IMR-90 (cell line): ENCODE results near the gene IL31RA. TPM values are rescaled to one million over a fixed set of nuclear protein-coding genes. Genes with fewer than 3 reads are reported as not detected.

Experiments
- ATAC-seq: fragments of 200-7000 bp; cut with Tn5 transposase; 2 replicates; pipeline ENCODE4 v1.9.1; 2020; ENCODE audit warnings: low read depth, mild to moderate bottlenecking, moderate library complexity
- BruUV-seq: library from RNA; stranded (reverse); fragments of 400-500 nt; replicated peaks from 2 replicates; lab custom pipeline; 2021; lab: Mats Ljungman, UMichigan
- CTCF ChIA-PET: fragments of 300-600 bp; formaldehyde crosslinking; extraction: SDS; loops from one replicate; lab custom pipeline; 2021; ENCODE audit warnings: antibody characterized with exemption; lab: Yijun Ruan, JAX
- POLR2A ChIA-PET: fragments of 300-600 bp; sonication (Branson Sonifier 250); formaldehyde crosslinking; loops from one replicate; lab custom pipeline; 2022; ENCODE audit warnings: antibody characterized with exemption; ENCODE audit not compliant: unreplicated experiment; lab: Charles Lee
- DNase-seq: peaks from one replicate; pipeline ENCODE4 v3.0.0; 2013
- H2AFZ ChIP-seq: replicated peaks from 2 replicates; pipeline ENCODE3; 2013; ENCODE audit warnings: low read length, mild to moderate bottlenecking; ENCODE audit not compliant: poor library complexity
- H2AK5ac ChIP-seq: 2 replicates; pipeline ENCODE4 v1.6.1; 2013; ENCODE audit warnings: low read depth, low read length, inconsistent platforms
- H2AK9ac ChIP-seq: replicated peaks from 2 replicates; pipeline ENCODE3; 2013; ENCODE audit warnings: mild to moderate bottlenecking, low read depth, low read length, moderate library complexity; ENCODE audit not compliant: poor library complexity
- H2BK120ac ChIP-seq: 2 replicates; pipeline ENCODE4 v1.6.1; 2013; ENCODE audit warnings: low read depth, low read length, inconsistent platforms
- H2BK15ac ChIP-seq: 3 replicates; pipeline ENCODE4 v1.6.1; 2013; ENCODE audit warnings: low read depth, low read length, inconsistent platforms
- H2BK20ac ChIP-seq: 2 replicates; pipeline ENCODE4 v1.6.1; 2013; ENCODE audit warnings: low read depth, mild to moderate bottlenecking, inconsistent platforms, low read length, moderate library complexity
- H2BK5ac ChIP-seq: 2 replicates; pipeline ENCODE4 v1.6.1; 2013; ENCODE audit warnings: mild to moderate bottlenecking, low read depth, low read length, inconsistent platforms; ENCODE audit not compliant: poor library complexity, severe bottlenecking
- H3K14ac ChIP-seq: replicated peaks from 2 replicates; pipeline ENCODE4 v1.6.1; 2013; ENCODE audit warnings: low read depth, low read length, inconsistent platforms
- H3K18ac ChIP-seq: 2 replicates; pipeline ENCODE4 v1.6.1; 2013; ENCODE audit warnings: low read depth, low read length, control low read depth
- H3K23ac ChIP-seq: 2 replicates; pipeline ENCODE4 v1.6.1; 2013; ENCODE audit warnings: low read depth, low read length, inconsistent platforms
- H3K27ac ChIP-seq: 2 replicates; pipeline ENCODE4 v1.5.1; 2013; ENCODE audit warnings: mild to moderate bottlenecking, control low read depth, low read length; ENCODE audit not compliant: insufficient read depth
- H3K27me3 ChIP-seq: 2 replicates; pipeline ENCODE4 v1.6.1; 2013; ENCODE audit warnings: low read length; ENCODE audit not compliant: control insufficient read depth, insufficient read depth
- H3K36me3 ChIP-seq: 2 replicates; pipeline ENCODE4 v1.6.1; 2013; ENCODE audit warnings: low read length, mixed read lengths; ENCODE audit not compliant: control insufficient read depth, insufficient read depth
- H3K4ac ChIP-seq: 2 replicates; pipeline ENCODE4 v1.6.1; 2013; ENCODE audit warnings: low read depth, low read length, inconsistent platforms
- H3K4me1 ChIP-seq: 2 replicates; pipeline ENCODE4 v1.6.1; 2013; ENCODE audit warnings: low read length, mixed read lengths; ENCODE audit not compliant: control insufficient read depth, insufficient read depth
- H3K4me2 ChIP-seq: 2 replicates; pipeline ENCODE4 v1.6.1; 2013; ENCODE audit warnings: low read depth, mild to moderate bottlenecking, control low read depth, low read length, moderate library complexity
- H3K4me3 ChIP-seq: 2 replicates; pipeline ENCODE4 v1.5.1; 2013; ENCODE audit warnings: low read depth, mild to moderate bottlenecking, control low read depth, low read length, moderate library complexity; ENCODE audit not compliant: insufficient read depth
- H3K56ac ChIP-seq: 2 replicates; pipeline ENCODE4 v1.6.1; 2013; ENCODE audit warnings: low read length, inconsistent platforms; ENCODE audit not compliant: insufficient read depth; ENCODE audit errors: extremely low read depth
- H3K79me1 ChIP-seq, 2 experiments: 2 replicates each; pipeline ENCODE4 v1.6.1; 2013; ENCODE audit warnings: low read length in 2 of 2, inconsistent platforms in 1 of 2, low read depth in 1 of 2
- H3K9ac ChIP-seq: 2 replicates; pipeline ENCODE4 v1.6.1; 2013; ENCODE audit warnings: low read depth, low read length, control low read depth
- H3K9me1 ChIP-seq: 2 replicates; pipeline ENCODE4 v1.6.1; 2013; ENCODE audit warnings: low read length, inconsistent platforms; ENCODE audit not compliant: insufficient read depth
- H3K9me3 ChIP-seq: 2 replicates; pipeline ENCODE4 v1.6.1; 2013; ENCODE audit warnings: low read length; ENCODE audit not compliant: control insufficient read depth, insufficient read depth
- H4K20me1 ChIP-seq: 2 replicates; pipeline ENCODE4 v1.6.1; 2013; ENCODE audit warnings: low read length, inconsistent platforms; ENCODE audit not compliant: insufficient read depth
- H4K5ac ChIP-seq: 2 replicates; pipeline ENCODE4 v1.6.1; 2013; ENCODE audit warnings: mild to moderate bottlenecking, low read depth, low read length, control low read depth
- H4K8ac ChIP-seq, 2 experiments: 2 replicates each; pipeline ENCODE4 v1.6.1; 2013; ENCODE audit warnings: low read depth in 2 of 2, low read length in 2 of 2, control low read depth in 1 of 2, inconsistent platforms in 1 of 2
- H4K91ac ChIP-seq: 2 replicates; pipeline ENCODE4 v1.6.1; 2013; ENCODE audit warnings: low read depth, low read length, inconsistent platforms; ENCODE audit not compliant: insufficient read depth
- BHLHE40 ChIP-seq: fragments of 150-350 bp; IDR thresholded peaks from 2 replicates; pipeline ENCODE4 v1.6.1; 2016; ENCODE audit warnings: mild to moderate bottlenecking, low read depth, low read length
- CEBPB ChIP-seq: IDR thresholded peaks from 2 replicates; pipeline ENCODE4 v1.6.1; 2012; ENCODE audit warnings: low read depth, low read length, improper control_type of control experiment
- CHD1 ChIP-seq: IDR thresholded peaks from 2 replicates; pipeline ENCODE4 v1.6.1; 2012; ENCODE audit warnings: low read depth, low read length, improper control_type of control experiment
- CTCF ChIP-seq: conservative IDR thresholded peaks from 2 replicates; pipeline ENCODE4 v1.5.1; 2012; ENCODE audit warnings: mild to moderate bottlenecking, low read depth, low read length, improper control_type of control experiment
- FOS ChIP-seq: fragments of 150-350 bp; IDR thresholded peaks from 2 replicates; pipeline ENCODE4 v1.6.1; 2016; ENCODE audit warnings: low read depth, low read length
- MAFK ChIP-seq: IDR thresholded peaks from 2 replicates; pipeline ENCODE4 v1.6.1; 2012; ENCODE audit warnings: low read depth, low read length, improper control_type of control experiment
- MAZ ChIP-seq: IDR thresholded peaks from 2 replicates; pipeline ENCODE4 v1.6.1; 2012; ENCODE audit warnings: low read depth, mild to moderate bottlenecking, low read length, improper control_type of control experiment, moderate library complexity, borderline replicate concordance
- MXI1 ChIP-seq: IDR thresholded peaks from 2 replicates; pipeline ENCODE4 v1.6.1; 2012; ENCODE audit warnings: low read depth, mild to moderate bottlenecking, low read length, moderate library complexity, borderline replicate concordance
- NFE2L2 ChIP-seq: fragments of 150-350 bp; IDR thresholded peaks from 2 replicates; pipeline ENCODE4 v1.6.1; 2016; ENCODE audit warnings: low read depth, mild to moderate bottlenecking, low read length
- POLR2A ChIP-seq: IDR thresholded peaks from 2 replicates; pipeline ENCODE4 v1.6.1; 2012; ENCODE audit warnings: mild to moderate bottlenecking, low read depth, low read length
- RAD21 ChIP-seq: IDR thresholded peaks from 2 replicates; pipeline ENCODE4 v1.6.1; 2012; ENCODE audit warnings: low read length, improper control_type of control experiment
- RCOR1 ChIP-seq: IDR thresholded peaks from 2 replicates; pipeline ENCODE4 v1.6.1; 2012; ENCODE audit warnings: mild to moderate bottlenecking, low read length, improper control_type of control experiment; ENCODE audit not compliant: insufficient replicate concordance
- RFX5 ChIP-seq: IDR thresholded peaks from 2 replicates; pipeline ENCODE4 v1.8.0; 2012; ENCODE audit warnings: low read depth, mild to moderate bottlenecking, low read length, moderate library complexity
- SMC3 ChIP-seq: fragments of 150-350 bp; IDR thresholded peaks from 2 replicates; pipeline ENCODE4 v1.6.1; 2016; ENCODE audit warnings: low read depth, mild to moderate bottlenecking, antibody characterized with exemption, low read length, moderate library complexity
- WGBS, 2 experiments: methylation state at CpG; one replicate each; pipeline versions ENCODE4 v1.1.5 to v1.1.7; 2013; ENCODE audit warnings: missing lambda C conversion rate in 2 of 2; ENCODE audit not compliant: insufficient read length in 1 of 2; ENCODE audit errors: extremely low coverage in 2 of 2; 5-methylcytosine and 5-hydroxymethylcytosine counted together
- dilution Hi-C: fragments of 300-500 bp; cut with HindIII; formaldehyde crosslinking; loops from one replicate; pipeline ENCODE4 v1.14.3; 2018; ENCODE audit warnings: low sequenced_read_pairs; ENCODE audit not compliant: unreplicated experiment
- in situ Hi-C: fragments of 300-500 bp; cut with MboI; formaldehyde crosslinking; loops from 3 replicates; pipeline ENCODE4 v1.14.3; 2019; ENCODE audit warnings: low sequenced_read_pairs, inconsistent platforms, mixed read lengths
- intact Hi-C: fragments of 100-400 bp; cut with micrococcal nuclease; formaldehyde crosslinking; loops from 2 replicates; pipeline ENCODE4 v1.10.0; 2022
- polyA plus RNA-seq, 3 experiments: library from polyadenylated mRNA; depleted of rRNA; stranded (reverse); fragments of >200 nt; gene quantifications; 2 replicates each; pipeline ENCODE4 v1.2.3, GENCODE V29; 2012; ENCODE audit warnings: low replicate concordance in 1 of 3
- total RNA-seq: library from RNA; depleted of rRNA; stranded (reverse); fragments of >200 nt; gene quantifications from 2 replicates; pipeline ENCODE4 v1.2.3, GENCODE V29; 2012
- TF ChIP-seq, protein P1 (sequence below): fragments of 150-350 bp; IDR thresholded peaks from 2 replicates; pipeline ENCODE4 v1.6.1; 2016; ENCODE audit warnings: low read depth, mild to moderate bottlenecking, low read length, moderate library complexity, borderline replicate concordance

The IL31RA gene
- total and polyA plus RNA-seq, 2 of the 4 experiments (the other 2 are of a cell fraction), result 0.39 to 0.90 TPM

GRCh38 chr5:55865831-55866230 is 14.7 kb downstream of the IL31RA start:
- dilution Hi-C loops, result no loop called here
- POLR2A ChIA-PET, result no interaction called here

More at GRCh38 chr5:55865831-55866230, 14.7 kb downstream of the IL31RA start:
- Histone ChIP-seq H2BK15ac (no peak overlapping the region), H3K4ac (no peak overlapping the region), H3K27me3 (no peaks in the 10 kb centered on the region), H2BK5ac (no peak overlapping the region), H2AFZ (no peak overlapping the region), H3K4me1 (no peaks in the 10 kb centered on the region; the same call in 1 of the 2 replicates), H3K4me2 (no peak overlapping the region), H3K56ac (no peak overlapping the region), H2AK9ac (no peak overlapping the region), H4K91ac (no peak overlapping the region), H3K18ac (no peak overlapping the region), H4K8ac (no peak overlapping the region), H3K23ac (no peak overlapping the region), H4K5ac (no peak overlapping the region), H3K9ac (no peak overlapping the region), H3K36me3 (no peaks in the 10 kb centered on the region), H3K27ac (no peak overlapping the region), H2BK20ac (no peak overlapping the region), H3K9me3 (peaks cover under 1% of the 10 kb centered on the region), H3K14ac (no peak overlapping the region), H3K4me3 (no peak overlapping the region), H3K9me1 (peaks cover 12% of the 10 kb centered on the region), H2AK5ac (no peak overlapping the region), H4K20me1 (no peaks in the 10 kb centered on the region; the same call in 1 of the 2 replicates), H3K79me1 (no peaks in the 10 kb centered on the region), H2BK120ac (no peak overlapping the region)
- in situ Hi-C loops, result no loop called here
- CTCF ChIA-PET, result no interaction called here
- no peak for TF ChIP-seq RCOR1
- no peak for TF ChIP-seq CTCF
- TF ChIP-seq FOS, result no peak
- TF ChIP-seq NFE2L2, result no peak
- TF ChIP-seq MXI1, result no peak
- TF ChIP-seq RFX5, result no peak
- TF ChIP-seq, protein P1, sequence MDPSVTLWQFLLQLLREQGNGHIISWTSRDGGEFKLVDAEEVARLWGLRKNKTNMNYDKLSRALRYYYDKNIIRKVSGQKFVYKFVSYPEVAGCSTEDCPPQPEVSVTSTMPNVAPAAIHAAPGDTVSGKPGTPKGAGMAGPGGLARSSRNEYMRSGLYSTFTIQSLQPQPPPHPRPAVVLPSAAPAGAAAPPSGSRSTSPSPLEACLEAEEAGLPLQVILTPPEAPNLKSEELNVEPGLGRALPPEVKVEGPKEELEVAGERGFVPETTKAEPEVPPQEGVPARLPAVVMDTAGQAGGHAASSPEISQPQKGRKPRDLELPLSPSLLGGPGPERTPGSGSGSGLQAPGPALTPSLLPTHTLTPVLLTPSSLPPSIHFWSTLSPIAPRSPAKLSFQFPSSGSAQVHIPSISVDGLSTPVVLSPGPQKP, result no peak
- no peak for TF ChIP-seq MAFK
- TF ChIP-seq BHLHE40, result no peak
- TF ChIP-seq CEBPB, result no peak
- TF ChIP-seq RAD21, result no peak
- TF ChIP-seq CHD1, result no peak
- no peak for TF ChIP-seq MAZ
- TF ChIP-seq SMC3, result no peak
- no peak for TF ChIP-seq POLR2A
- intact Hi-C loops, result no loop called here
- ATAC-seq, result 0 out of 2 replicates have a peak, but pooled peaks have one; percentile 11
- DNase-seq, result peak; percentile 49
- BruUV-seq, result no TSS peak
- 77% methylated on average over 2 of the region's 3 CpGs; no CpG with 5 or more reads in 1 of the 2 experiments for WGBS, 2 experiments
